VCaP (cell line): ENCODE results near the gene NRDE2.

Experiments used
- H3K27ac ChIP-seq: fragments of 450-650 bp; 2 replicates; pipeline ENCODE4 v1.5.1; 2017
- TF ChIP-seq, protein P1 (sequence below): fragments of 450-650 bp; conservative IDR thresholded peaks from 2 replicates; pipeline ENCODE4 v1.5.1; 2017; ENCODE audit warnings: mild to moderate bottlenecking, moderate library complexity

The NRDE2 gene

DNA sequence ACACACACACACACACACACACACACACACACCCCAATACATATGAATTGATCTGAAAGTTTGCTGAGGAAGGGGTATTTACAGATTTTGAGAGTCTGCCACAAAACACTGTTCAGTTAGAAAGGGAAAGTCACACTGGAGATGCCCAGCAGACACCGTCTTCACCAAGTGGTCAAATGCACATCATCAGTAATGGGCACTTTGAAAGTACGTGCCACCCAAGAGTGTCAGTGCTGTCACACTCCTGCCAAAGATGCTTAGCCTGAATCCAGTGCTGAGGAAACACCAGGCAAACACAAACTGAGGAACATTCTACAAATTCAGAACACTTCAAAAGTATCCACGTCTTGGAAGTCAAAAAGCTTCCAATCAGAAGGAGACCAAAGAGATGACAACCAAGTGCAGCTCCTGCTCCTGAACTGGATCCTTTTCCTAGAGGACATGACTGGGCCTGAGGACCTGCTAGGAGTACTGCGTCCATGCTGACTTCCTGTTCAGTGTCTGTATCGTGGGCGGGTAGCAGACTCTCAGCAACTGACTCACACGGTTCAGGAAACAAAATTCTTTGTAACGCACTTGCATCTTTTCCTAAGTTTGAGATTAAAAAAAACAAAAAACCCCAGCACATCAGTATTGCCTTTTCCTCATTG, 56.8 kb downstream of the NRDE2 start:
- no peak overlapping the region for H3K27ac ChIP-seq

DNA sequence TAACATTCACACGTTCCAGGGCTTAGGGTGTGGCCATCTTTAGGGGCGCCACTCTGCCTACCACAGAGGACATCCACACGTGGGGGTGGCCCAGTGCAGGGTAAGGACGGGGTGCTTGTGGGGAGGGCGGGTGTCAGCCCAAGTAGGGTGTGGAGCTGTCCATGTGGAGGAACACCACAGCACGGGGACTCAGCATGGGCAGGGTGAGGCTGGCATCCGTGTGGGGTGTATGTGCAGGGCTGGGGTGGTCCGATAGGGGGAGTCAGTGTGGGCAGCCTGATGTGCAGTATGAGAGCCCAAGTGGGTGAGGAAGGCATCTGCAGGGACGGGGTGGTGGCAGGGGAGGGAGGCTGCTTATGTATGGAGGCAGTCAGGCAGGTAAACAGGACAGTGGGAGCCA, 57.7 kb downstream of the NRDE2 start:
- TF ChIP-seq, protein P1, sequence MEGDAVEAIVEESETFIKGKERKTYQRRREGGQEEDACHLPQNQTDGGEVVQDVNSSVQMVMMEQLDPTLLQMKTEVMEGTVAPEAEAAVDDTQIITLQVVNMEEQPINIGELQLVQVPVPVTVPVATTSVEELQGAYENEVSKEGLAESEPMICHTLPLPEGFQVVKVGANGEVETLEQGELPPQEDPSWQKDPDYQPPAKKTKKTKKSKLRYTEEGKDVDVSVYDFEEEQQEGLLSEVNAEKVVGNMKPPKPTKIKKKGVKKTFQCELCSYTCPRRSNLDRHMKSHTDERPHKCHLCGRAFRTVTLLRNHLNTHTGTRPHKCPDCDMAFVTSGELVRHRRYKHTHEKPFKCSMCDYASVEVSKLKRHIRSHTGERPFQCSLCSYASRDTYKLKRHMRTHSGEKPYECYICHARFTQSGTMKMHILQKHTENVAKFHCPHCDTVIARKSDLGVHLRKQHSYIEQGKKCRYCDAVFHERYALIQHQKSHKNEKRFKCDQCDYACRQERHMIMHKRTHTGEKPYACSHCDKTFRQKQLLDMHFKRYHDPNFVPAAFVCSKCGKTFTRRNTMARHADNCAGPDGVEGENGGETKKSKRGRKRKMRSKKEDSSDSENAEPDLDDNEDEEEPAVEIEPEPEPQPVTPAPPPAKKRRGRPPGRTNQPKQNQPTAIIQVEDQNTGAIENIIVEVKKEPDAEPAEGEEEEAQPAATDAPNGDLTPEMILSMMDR = no peak
- no peak overlapping the region for H3K27ac ChIP-seq

More for the DNA sequence above, 56.8 kb downstream of the NRDE2 start:
- TF ChIP-seq, protein P1 = no peak

DNA sequence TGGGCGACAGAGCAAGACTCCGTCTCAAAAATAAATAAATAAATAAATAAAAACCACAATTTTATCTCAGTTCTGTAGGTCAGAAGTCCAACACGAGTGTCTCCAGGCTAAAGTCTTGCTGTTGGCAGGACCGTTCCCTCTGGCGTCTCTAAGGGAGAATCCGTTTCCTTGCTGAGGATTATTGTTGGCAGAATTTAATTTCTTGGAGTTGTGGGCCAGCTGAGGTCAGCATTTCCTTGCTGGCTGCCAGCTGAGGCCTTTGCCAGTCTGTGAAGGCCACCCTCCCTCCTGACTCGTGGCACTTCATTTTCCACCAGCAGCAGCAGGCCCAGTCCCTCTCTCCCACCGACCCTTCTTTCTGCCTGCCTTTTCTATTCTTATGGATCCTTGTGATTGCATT, 58.2 kb downstream of the NRDE2 start:
- no peak overlapping the region for H3K27ac ChIP-seq
- TF ChIP-seq, protein P1 = no peak

DNA sequence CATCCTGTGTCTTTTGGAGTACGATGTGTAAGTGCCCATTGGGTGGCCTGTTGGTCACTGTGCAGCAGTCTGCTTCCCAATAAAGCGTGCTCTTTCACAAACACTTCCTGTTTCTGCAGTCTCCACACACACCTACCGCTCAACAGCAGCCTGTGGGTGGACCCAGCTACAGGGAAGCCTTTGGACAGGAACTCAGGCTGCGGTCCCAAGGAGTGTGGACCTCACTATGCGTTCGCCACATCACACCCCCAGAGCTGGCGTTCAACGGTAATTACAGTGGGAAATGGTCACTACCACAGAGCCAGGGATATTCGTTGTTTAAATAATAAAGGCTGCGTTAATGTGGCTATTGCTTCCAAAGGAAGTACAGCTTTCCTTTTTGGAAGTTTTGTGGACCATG, 59.2 kb downstream of the NRDE2 start:
- TF ChIP-seq, protein P1 = no peak
- H3K27ac ChIP-seq = no peak overlapping the region

DNA sequence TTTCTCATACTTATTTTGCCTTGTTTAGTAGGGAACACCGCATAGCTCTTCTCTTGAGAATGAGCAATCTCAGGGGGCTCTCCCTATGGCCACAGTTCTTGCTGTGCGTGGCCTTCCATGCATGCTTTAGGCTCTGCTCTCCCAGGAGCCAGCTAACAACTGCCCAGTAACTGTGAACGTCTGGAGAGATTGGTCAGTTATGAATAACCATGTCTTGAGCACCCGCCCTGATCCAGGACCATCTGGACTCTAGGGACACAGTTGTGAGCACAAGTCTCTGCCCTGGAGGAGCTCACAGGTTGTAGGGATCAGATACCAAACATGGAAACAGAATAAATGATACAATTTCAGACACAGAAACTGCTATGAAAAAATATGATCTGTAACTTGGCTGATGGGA, 63.3 kb downstream of the NRDE2 start:
- H3K27ac ChIP-seq = no peak overlapping the region
- TF ChIP-seq, protein P1 = no peak

DNA sequence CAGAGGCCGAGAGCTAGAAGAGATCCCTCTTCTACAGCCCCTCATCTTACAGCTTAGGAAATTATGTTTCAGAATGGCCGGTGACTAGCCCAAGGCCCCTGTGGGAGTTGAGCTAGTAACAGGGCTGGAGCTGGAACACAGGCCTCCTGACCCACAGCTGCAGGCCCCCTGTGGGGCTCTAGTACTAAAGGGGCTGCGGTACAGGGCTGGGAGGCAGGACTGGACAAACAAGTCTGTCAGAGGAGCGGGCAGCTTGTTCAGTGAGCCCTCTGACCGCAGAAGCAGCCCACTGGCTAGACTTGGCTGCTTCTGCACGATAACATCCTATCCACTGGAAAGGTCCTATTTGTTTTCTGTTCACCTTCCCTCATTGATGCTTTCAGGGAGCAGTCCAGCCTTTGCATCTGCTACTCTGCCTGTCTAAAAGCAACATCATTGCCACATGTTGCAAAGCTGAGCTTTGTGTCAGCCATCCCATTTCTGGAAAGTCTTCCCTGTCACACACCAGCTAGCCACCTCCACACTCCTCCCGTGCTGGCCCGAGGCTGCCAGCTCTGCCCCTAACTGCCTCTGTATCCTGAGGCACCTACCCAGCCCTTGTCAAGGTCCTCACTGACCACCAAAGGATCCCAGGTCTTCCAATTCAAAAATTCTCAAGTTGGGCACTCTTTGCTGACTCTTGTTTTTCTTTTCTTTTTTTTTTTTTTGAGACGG, 65.1 kb downstream of the NRDE2 start:
- H3K27ac ChIP-seq = no peak overlapping the region
- TF ChIP-seq, protein P1 = no peak

DNA sequence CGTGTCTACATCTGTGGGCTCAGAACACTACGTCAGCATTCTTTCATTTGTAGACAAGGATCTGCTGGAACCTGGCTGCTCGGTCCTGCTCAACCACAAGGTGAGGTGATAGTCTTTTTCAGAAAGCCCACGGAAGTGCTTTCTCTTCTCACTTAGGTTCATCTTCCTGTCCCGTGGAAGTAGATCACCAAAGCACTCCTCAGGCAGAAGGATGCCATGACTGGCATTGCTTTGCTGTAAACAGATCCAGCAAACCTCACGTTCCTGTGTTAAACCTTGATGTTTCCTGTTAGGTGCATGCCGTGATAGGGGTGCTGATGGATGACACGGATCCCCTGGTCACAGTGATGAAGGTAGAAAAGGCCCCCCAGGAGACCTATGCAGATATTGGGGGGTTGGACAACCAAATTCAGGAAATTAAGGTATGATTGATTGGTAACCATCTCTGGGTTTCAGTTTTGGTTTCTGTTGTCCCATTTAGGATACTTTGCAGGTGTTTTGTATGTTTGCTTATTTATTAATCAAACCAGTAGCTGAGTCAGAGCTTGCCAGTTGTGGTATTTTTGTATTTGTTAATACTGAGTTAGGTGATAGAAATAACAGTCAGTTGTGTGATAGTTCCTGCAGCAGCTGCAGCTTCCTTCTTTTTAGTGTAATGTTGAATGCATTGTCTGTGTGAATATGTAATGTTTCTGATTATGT, 67.8 kb downstream of the NRDE2 start:
- no peak overlapping the region for H3K27ac ChIP-seq
- TF ChIP-seq, protein P1 = no peak
